H1 (cell line): ENCODE measurements around the gene LIG1. TPM values are rescaled to one million over a fixed set of nuclear protein-coding genes. Genes with fewer than 3 reads are reported as not detected.

Experiments
- CTCF ChIA-PET: fragments of 300-600 bp; sonication (Branson Sonifier 250); formaldehyde crosslinking; loops from one replicate; lab custom pipeline; 2021; ENCODE audit not compliant: partially characterized antibody; lab: Charles Lee
- POLR2A ChIA-PET: fragments of 300-600 bp; sonication (Branson Sonifier 250); formaldehyde crosslinking; loops from one replicate; lab custom pipeline; 2021; ENCODE audit warnings: inconsistent platforms; ENCODE audit not compliant: partially characterized antibody; lab: Charles Lee
- DNase-seq, 2 experiments: peaks; one replicate each; pipeline versions ENCODE4 v3.0.0 to v3.0.0-alpha.2; 2010 to 2022; ENCODE audit warnings: low spot score in 2 of 2, low read depth in 1 of 2, mixed read lengths in 1 of 2
- FAIRE-seq: peaks from 2 replicates; lab custom pipeline; 2011; peaks lifted over from hg19 to GRCh38; lab: Jason Lieb, UNC
- H2AFZ ChIP-seq: 2 replicates; pipeline ENCODE4 v1.8.1; 2012; ENCODE audit warnings: low read length, inconsistent platforms
- H2AK5ac ChIP-seq: 2 replicates; pipeline ENCODE4 v1.6.1; 2013; ENCODE audit warnings: low read depth, low read length
- H2BK120ac ChIP-seq: replicated peaks from 2 replicates; pipeline ENCODE3; 2013; ENCODE audit warnings: low read depth, low read length, inconsistent platforms
- H2BK12ac ChIP-seq: 2 replicates; pipeline ENCODE4 v1.6.1; 2013; ENCODE audit warnings: low read depth, low read length
- H2BK15ac ChIP-seq: 2 replicates; pipeline ENCODE4 v1.6.1; 2013; ENCODE audit warnings: low read length
- H2BK20ac ChIP-seq: 2 replicates; pipeline ENCODE4 v1.6.1; 2013; ENCODE audit warnings: low read length
- H2BK5ac ChIP-seq: 2 replicates; pipeline ENCODE4 v1.6.1; 2013; ENCODE audit warnings: low read depth, low read length
- H3K14ac ChIP-seq: 2 replicates; pipeline ENCODE4 v1.6.1; 2013; ENCODE audit warnings: inconsistent platforms; ENCODE audit not compliant: insufficient read length
- H3K18ac ChIP-seq: 2 replicates; pipeline ENCODE4 v1.6.1; 2013; ENCODE audit warnings: low read length; ENCODE audit errors: extremely low read depth
- H3K23ac ChIP-seq: 2 replicates; pipeline ENCODE4 v1.6.1; 2013; ENCODE audit warnings: inconsistent platforms; ENCODE audit not compliant: insufficient read length
- H3K23me2 ChIP-seq: 2 replicates; pipeline ENCODE4 v1.6.1; 2013; ENCODE audit warnings: low read depth, low read length
- H3K27ac ChIP-seq: 2 replicates; pipeline ENCODE4 v1.6.1; 2011; ENCODE audit warnings: low read depth, low read length, inconsistent platforms
- H3K27me3 ChIP-seq, 4 experiments: replicated peaks in 1 of 4; 1 replicate in 1 of 4; 2 replicates in 3 of 4; pipeline versions ENCODE4 v1.6.1 to v1.8.1; 2011 to 2013; ENCODE audit warnings: low read length in 3 of 4, mild to moderate bottlenecking in 3 of 4, inconsistent platforms in 2 of 4, mixed read lengths in 2 of 4, moderate library complexity in 1 of 4; ENCODE audit not compliant: control insufficient read depth in 3 of 4, insufficient read depth in 3 of 4; ENCODE audit errors: extremely low read depth in 1 of 4
- H3K36me3 ChIP-seq, 4 experiments: 2 replicates each; pipeline versions ENCODE4 v1.6.1 to v1.8.1; 2011 to 2013; ENCODE audit warnings: mild to moderate bottlenecking in 4 of 4, low read length in 3 of 4, moderate library complexity in 2 of 4, control low read depth in 1 of 4, inconsistent platforms in 1 of 4; ENCODE audit not compliant: insufficient read depth in 4 of 4, control insufficient read depth in 2 of 4
- H3K4ac ChIP-seq: replicated peaks from 2 replicates; pipeline ENCODE3; 2013; ENCODE audit warnings: low read length, low read depth, mixed read lengths, inconsistent platforms; ENCODE audit not compliant: insufficient read length
- H3K4me1 ChIP-seq, 4 experiments: replicated peaks in 1 of 4; 1 replicate in 1 of 4; 2 replicates in 3 of 4; pipeline versions ENCODE4 v1.6.1 to v1.8.1; 2011 to 2013; ENCODE audit warnings: low read length in 3 of 4, inconsistent platforms in 2 of 4, mixed read lengths in 1 of 4; ENCODE audit not compliant: insufficient read depth in 4 of 4, control insufficient read depth in 3 of 4
- H3K4me2 ChIP-seq, 2 experiments: 2 replicates each; pipeline versions ENCODE4 v1.6.1 to v1.8.1; 2011 to 2013; ENCODE audit warnings: low read depth in 2 of 2, low read length in 2 of 2, control low read depth in 1 of 2, inconsistent platforms in 1 of 2, mild to moderate bottlenecking in 1 of 2; ENCODE audit not compliant: insufficient read depth in 1 of 2
- H3K4me3 ChIP-seq, 4 experiments: fragments of 200-600, 300-600 bp in 1 of 4; sonication (generic), shearing (Covaris generic), sonication (Bioruptor Twin) in 1 of 4; 2 replicates each; pipeline versions ENCODE4 v1.5.1 to v1.8.1; 2011 to 2016; ENCODE audit warnings: low read length in 4 of 4, low read depth in 3 of 4, control low read depth in 2 of 4, inconsistent platforms in 2 of 4, mild to moderate bottlenecking in 2 of 4, mixed read lengths in 1 of 4, moderate library complexity in 1 of 4; ENCODE audit not compliant: insufficient read depth in 2 of 4; ENCODE audit errors: extremely low read depth in 1 of 4
- H3K56ac ChIP-seq: replicated peaks from 2 replicates; pipeline ENCODE3; 2013; ENCODE audit warnings: low read depth, mild to moderate bottlenecking, mixed read lengths, low read length, inconsistent platforms; ENCODE audit not compliant: insufficient read length
- H3K79me1 ChIP-seq: 2 replicates; pipeline ENCODE4 v1.6.1; 2013; ENCODE audit warnings: low read depth, low read length, control low read depth
- H3K79me2 ChIP-seq, 2 experiments: 2 replicates each; pipeline versions ENCODE4 v1.6.1 to v1.8.1; 2012 to 2013; ENCODE audit warnings: low read length in 2 of 2, mild to moderate bottlenecking in 2 of 2, inconsistent platforms in 1 of 2; ENCODE audit not compliant: insufficient read depth in 2 of 2, control insufficient read depth in 1 of 2
- H3K9ac ChIP-seq, 4 experiments: replicated peaks in 1 of 4; 1 replicate in 1 of 4; 2 replicates in 3 of 4; pipeline versions ENCODE4 v1.6.1 to v1.8.1; 2011 to 2013; ENCODE audit warnings: low read depth in 3 of 4, low read length in 3 of 4, control low read depth in 2 of 4, mild to moderate bottlenecking in 2 of 4, moderate library complexity in 2 of 4, inconsistent platforms in 1 of 4; ENCODE audit errors: extremely low read depth in 1 of 4
- H3K9me3 ChIP-seq, 2 experiments: 2 replicates each; pipeline versions ENCODE4 v1.6.1 to v1.8.1; 2012 to 2013; ENCODE audit warnings: mild to moderate bottlenecking in 2 of 2, moderate library complexity in 2 of 2, control low read depth in 1 of 2, inconsistent platforms in 1 of 2, low read depth in 1 of 2, low read length in 1 of 2, mixed read lengths in 1 of 2; ENCODE audit not compliant: insufficient read depth in 2 of 2
- H4K20me1 ChIP-seq, 2 experiments: replicated peaks in 1 of 2; 2 replicates each; pipeline versions ENCODE3 to v1.8.1; 2011 to 2013; ENCODE audit warnings: inconsistent platforms in 2 of 2, low read length in 2 of 2, mild to moderate bottlenecking in 1 of 2; ENCODE audit not compliant: insufficient read depth in 2 of 2, control insufficient read depth in 1 of 2
- H4K5ac ChIP-seq: 2 replicates; pipeline ENCODE4 v1.6.1; 2013; ENCODE audit warnings: low read length, low read depth, mixed read lengths, inconsistent platforms; ENCODE audit not compliant: insufficient read length
- H4K8ac ChIP-seq: 2 replicates; pipeline ENCODE4 v1.8.0; 2013; ENCODE audit warnings: mild to moderate bottlenecking, moderate library complexity, low read length, inconsistent platforms; ENCODE audit not compliant: insufficient read depth; ENCODE audit errors: extremely low read depth
- H4K91ac ChIP-seq: replicated peaks from 2 replicates; pipeline ENCODE3; 2013; ENCODE audit warnings: low read length, mixed read lengths, inconsistent platforms; ENCODE audit not compliant: insufficient read length
- ASH2L ChIP-seq: fragments of 200-600, 300-600 bp; sonication (generic); IDR thresholded peaks from one replicate; pipeline ENCODE4 v1.7.1; 2017; ENCODE audit warnings: low read length
- EGR1 ChIP-seq: IDR thresholded peaks from 2 replicates; pipeline ENCODE4 v1.6.1; 2011; ENCODE audit warnings: low read depth, low read length, borderline replicate concordance
- GABPA ChIP-seq: IDR thresholded peaks from 2 replicates; pipeline ENCODE4 v1.6.1; 2011; ENCODE audit warnings: mild to moderate bottlenecking, low read length, moderate library complexity, borderline replicate concordance; ENCODE audit not compliant: insufficient read depth
- KDM1A ChIP-seq: fragments of 200-600, 300-600 bp; sonication (generic); IDR thresholded peaks from 2 replicates; pipeline ENCODE4 v1.7.1; 2016; ENCODE audit warnings: mild to moderate bottlenecking, low read length, borderline replicate concordance
- NRF1 ChIP-seq: IDR thresholded peaks from 2 replicates; pipeline ENCODE4 v1.6.1; 2011; ENCODE audit warnings: mild to moderate bottlenecking, low read depth, low read length, improper control_type of control experiment
- POLR2AphosphoS5 ChIP-seq: IDR thresholded peaks from 2 replicates; pipeline ENCODE4 v1.6.1; 2011; ENCODE audit warnings: low read depth, low read length
- RAD21 ChIP-seq, 2 experiments: IDR thresholded peaks in 1 of 2; conservative IDR thresholded peaks in 1 of 2; 2 replicates each; pipeline ENCODE4 v1.6.1; 2011; ENCODE audit warnings: low read depth in 2 of 2, low read length in 2 of 2, improper control_type of control experiment in 1 of 2, inconsistent platforms in 1 of 2, mild to moderate bottlenecking in 1 of 2, moderate library complexity in 1 of 2
- RXRA ChIP-seq: IDR thresholded peaks from 2 replicates; pipeline ENCODE4 v1.6.1; 2011; ENCODE audit warnings: low read depth, mild to moderate bottlenecking, low read length, moderate library complexity; ENCODE audit not compliant: insufficient read depth
- SIN3A ChIP-seq, 2 experiments: IDR thresholded peaks in 1 of 2; conservative IDR thresholded peaks in 1 of 2; 2 replicates each; pipeline ENCODE4 v1.6.1; 2011 to 2012; ENCODE audit warnings: low read length in 2 of 2, improper control_type of control experiment in 1 of 2, low read depth in 1 of 2, mild to moderate bottlenecking in 1 of 2
- TAF7 ChIP-seq: optimal IDR thresholded peaks from 2 replicates; pipeline ENCODE3; 2011; ENCODE audit warnings: low read depth, mild to moderate bottlenecking, inconsistent platforms, low read length, moderate library complexity, borderline replicate concordance
- TCF12 ChIP-seq: IDR thresholded peaks from 2 replicates; pipeline ENCODE4 v1.6.1; 2011; ENCODE audit warnings: low read depth, mild to moderate bottlenecking, low read length
- ZNF274 ChIP-seq: IDR thresholded peaks from 2 replicates; pipeline ENCODE4 v1.7.0; 2012; ENCODE audit warnings: low read length, borderline replicate concordance; ENCODE audit errors: extremely low read depth
- WGBS, 2 experiments: shearing (Covaris generic) in 1 of 2; methylation state at CpG; one replicate each; pipeline versions ENCODE4 v1.1.6 to v1.1.7; 2013 to 2015; ENCODE audit warnings: low lambda C conversion rate in 2 of 2, mixed read lengths in 2 of 2, inconsistent platforms in 1 of 2, low coverage in 1 of 2, missing lambda C conversion rate in 1 of 2; ENCODE audit not compliant: insufficient replicate concordance in 2 of 2, insufficient coverage in 1 of 2, insufficient read length in 1 of 2; ENCODE audit errors: extremely low coverage in 1 of 2, missing lambda C conversion rate in 1 of 2; 5-methylcytosine and 5-hydroxymethylcytosine counted together
- polyA plus RNA-seq, 7 experiments: library from polyadenylated mRNA; depleted of rRNA in 3 of 7; stranded (reverse) in 5 of 7; unstranded in 2 of 7; fragments of >200 nt in 5 of 7; fragments of 200-250 nt in 2 of 7; gene quantifications; 1 replicate in 5 of 7; 2 replicates in 1 of 7; 4 replicates in 1 of 7; pipeline versions ENCODE4 v1.2.1 to v1.2.3, GENCODE V29; 2011 to 2013; ENCODE audit warnings: missing spikeins in 2 of 7, mixed read lengths in 2 of 7
- total RNA-seq: library from RNA; stranded (reverse); fragmentation: NEBNext Ultra II Directional; extraction: Animal tissue kit (Norgen Biotek cat#: 25700); gene quantifications from 2 replicates; pipeline ENCODE4 v1.2.1, GENCODE V29; 2021

The LIG1 gene
- total and polyA plus RNA-seq, 2 of the 8 experiments (the other 6 are each of a cell fraction or from before 2014, with no cell fraction given) = 67.6 to 113 TPM

DNA sequence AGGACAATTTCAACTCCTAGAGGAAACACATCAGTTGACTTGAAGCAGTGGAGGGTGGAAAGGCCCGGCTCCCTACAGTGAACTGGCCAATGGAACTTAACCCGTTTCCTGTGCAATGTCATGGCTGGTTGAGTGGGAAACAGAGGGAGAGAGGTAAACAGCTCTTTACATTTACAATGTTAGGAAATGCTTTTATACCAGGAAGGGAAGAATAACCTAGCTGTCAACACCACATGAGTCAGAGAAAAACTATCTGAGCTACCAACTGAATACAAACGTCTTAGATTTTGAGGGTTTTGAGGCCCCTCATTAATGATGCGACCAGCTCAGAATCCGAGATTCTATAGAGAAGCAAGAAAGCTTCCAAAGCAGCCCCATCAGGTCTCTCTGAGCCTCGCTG, 48.9 kb upstream of the LIG1 start:
- Histone ChIP-seq H3K36me3 (no peaks in the 10 kb centered on the region), H3K18ac (no peak overlapping the region), H3K9me3 (no peaks in the 10 kb centered on the region), H3K23ac (no peak overlapping the region), H3K27me3 (no peaks in the 10 kb centered on the region), H2BK20ac (no peak overlapping the region), H2BK12ac (no peak overlapping the region), H2BK120ac (no peak overlapping the region), H3K79me2 (no peaks in the 10 kb centered on the region), H3K4ac (no peak overlapping the region), H3K27ac (no peak overlapping the region), H3K23me2 (no peaks in the 10 kb centered on the region), H3K4me1 (no peaks in the 10 kb centered on the region; a peak in 1 of 7 replicates), H3K4me2 (no peak overlapping the region), H2BK5ac (no peak overlapping the region), H3K14ac (no peak overlapping the region), H2AFZ (no peak overlapping the region), H3K9ac (no peak overlapping the region), H2BK15ac (no peak overlapping the region), H4K91ac (no peak overlapping the region), H4K8ac (no peak overlapping the region), H3K79me1 (no peaks in the 10 kb centered on the region), H2AK5ac (no peak overlapping the region), H4K5ac (no peak overlapping the region), H3K4me3 (no peak overlapping the region), H3K56ac (no peak overlapping the region), H4K20me1 (peaks cover 0 to 2% of the 10 kb centered on the region in 2 experiments)
- DNase-seq (no peak), FAIRE-seq (no peak)
- CTCF ChIA-PET = interaction anchor here (0.7 to 6.8 kb wide), 12 partner anchors 10 to 113 kb away, joined by 3 to 52 read pairs (median 4); partner anchors contain the start of gene CARD8
- 84% methylated on average over 6 of the region's 6 CpGs; no CpG with 5 or more reads in 1 of the 2 experiments for WGBS, 2 experiments
- POLR2A ChIA-PET = interaction anchor here (1.4 to 1.6 kb wide), 3 partner anchors 8 to 46 kb away, joined by 3 to 5 read pairs (median 3); no protein-coding TSS in a partner anchor
- TF ChIP-seq RXRA = no peak
- TF ChIP-seq POLR2AphosphoS5 = no peak
- no peak for TF ChIP-seq TAF7
- no peak for TF ChIP-seq ASH2L
- no peak for TF ChIP-seq RAD21 (IDR thresholded peaks at IDR 0.05 in 1 of 2, conservative IDR thresholded peaks at IDR 0.05 in 1 of 2; ENCODE audit: low read depth in 2 of 2, low read length in 2 of 2)
- no peak for TF ChIP-seq TCF12
- no peak for TF ChIP-seq GABPA
- no peak for TF ChIP-seq NRF1
- TF ChIP-seq KDM1A = no peak
- no peak for TF ChIP-seq ZNF274
- no peak for TF ChIP-seq SIN3A (conservative IDR thresholded peaks at IDR 0.05 in 1 of 2, IDR thresholded peaks at IDR 0.05 in 1 of 2; ENCODE audit: low read depth in 1 of 2, low read length in 2 of 2)
- no peak for TF ChIP-seq EGR1
